ENCODE measurements around the gene GALNT18.

The GALNT18 gene

GRCh38 chr11:11401960-11402535, 219.8 kb downstream of the GALNT18 start (continued):
- TF ChIP-seq MEIS1 (CRISPR knock-in tag; IDR thresholded peaks at IDR 0.05; ENCODE audit: borderline replicate concordance) (no peak), ZNF202 (tag by site-specific recombination; IDR thresholded peaks at IDR 0.05; ENCODE audit: borderline replicate concordance) (no peak), ZNF530 (tag by site-specific recombination; IDR thresholded peaks at IDR 0.05; ENCODE audit: low read depth) (no peak), ZNF350 (tag by site-specific recombination; IDR thresholded peaks at IDR 0.05) (no peak), KLF8 (tag by site-specific recombination; IDR thresholded peaks at IDR 0.05) (no peak), ZNF394 (tag by site-specific recombination; IDR thresholded peaks at IDR 0.05; ENCODE audit: borderline replicate concordance) (no peak)
- TF ChIP-seq, protein P1, sequence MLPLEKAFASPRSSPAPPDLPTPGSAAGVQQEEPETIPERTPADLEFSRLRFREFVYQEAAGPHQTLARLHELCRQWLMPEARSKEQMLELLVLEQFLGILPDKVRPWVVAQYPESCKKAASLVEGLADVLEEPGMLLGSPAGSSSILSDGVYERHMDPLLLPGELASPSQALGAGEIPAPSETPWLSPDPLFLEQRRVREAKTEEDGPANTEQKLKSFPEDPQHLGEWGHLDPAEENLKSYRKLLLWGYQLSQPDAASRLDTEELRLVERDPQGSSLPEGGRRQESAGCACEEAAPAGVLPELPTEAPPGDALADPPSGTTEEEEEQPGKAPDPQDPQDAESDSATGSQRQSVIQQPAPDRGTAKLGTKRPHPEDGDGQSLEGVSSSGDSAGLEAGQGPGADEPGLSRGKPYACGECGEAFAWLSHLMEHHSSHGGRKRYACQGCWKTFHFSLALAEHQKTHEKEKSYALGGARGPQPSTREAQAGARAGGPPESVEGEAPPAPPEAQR (tag by site-specific recombination; IDR thresholded peaks at IDR 0.05) = no peak
- TF ChIP-seq, protein P2, sequence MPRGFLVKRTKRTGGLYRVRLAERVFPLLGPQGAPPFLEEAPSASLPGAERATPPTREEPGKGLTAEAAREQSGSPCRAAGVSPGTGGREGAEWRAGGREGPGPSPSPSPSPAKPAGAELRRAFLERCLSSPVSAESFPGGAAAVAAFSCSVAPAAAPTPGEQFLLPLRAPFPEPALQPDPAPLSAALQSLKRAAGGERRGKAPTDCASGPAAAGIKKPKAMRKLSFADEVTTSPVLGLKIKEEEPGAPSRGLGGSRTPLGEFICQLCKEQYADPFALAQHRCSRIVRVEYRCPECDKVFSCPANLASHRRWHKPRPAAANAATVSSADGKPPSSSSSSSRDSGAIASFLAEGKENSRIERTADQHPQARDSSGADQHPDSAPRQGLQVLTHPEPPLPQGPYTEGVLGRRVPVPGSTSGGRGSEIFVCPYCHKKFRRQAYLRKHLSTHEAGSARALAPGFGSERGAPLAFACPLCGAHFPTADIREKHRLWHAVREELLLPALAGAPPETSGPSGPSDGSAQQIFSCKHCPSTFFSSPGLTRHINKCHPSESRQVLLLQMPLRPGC (tag by site-specific recombination; IDR thresholded peaks at IDR 0.05) = no peak
- TF ChIP-seq, protein P3, sequence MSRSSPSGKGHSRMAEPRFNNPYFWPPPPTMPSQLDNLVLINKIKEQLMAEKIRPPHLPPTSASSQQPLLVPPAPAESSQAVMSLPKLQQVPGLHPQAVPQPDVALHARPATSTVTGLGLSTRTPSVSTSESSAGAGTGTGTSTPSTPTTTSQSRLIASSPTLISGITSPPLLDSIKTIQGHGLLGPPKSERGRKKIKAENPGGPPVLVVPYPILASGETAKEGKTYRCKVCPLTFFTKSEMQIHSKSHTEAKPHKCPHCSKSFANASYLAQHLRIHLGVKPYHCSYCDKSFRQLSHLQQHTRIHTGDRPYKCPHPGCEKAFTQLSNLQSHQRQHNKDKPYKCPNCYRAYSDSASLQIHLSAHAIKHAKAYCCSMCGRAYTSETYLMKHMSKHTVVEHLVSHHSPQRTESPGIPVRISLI (tag by site-specific recombination; IDR thresholded peaks at IDR 0.05) = no peak
- TF ChIP-seq, protein P4, sequence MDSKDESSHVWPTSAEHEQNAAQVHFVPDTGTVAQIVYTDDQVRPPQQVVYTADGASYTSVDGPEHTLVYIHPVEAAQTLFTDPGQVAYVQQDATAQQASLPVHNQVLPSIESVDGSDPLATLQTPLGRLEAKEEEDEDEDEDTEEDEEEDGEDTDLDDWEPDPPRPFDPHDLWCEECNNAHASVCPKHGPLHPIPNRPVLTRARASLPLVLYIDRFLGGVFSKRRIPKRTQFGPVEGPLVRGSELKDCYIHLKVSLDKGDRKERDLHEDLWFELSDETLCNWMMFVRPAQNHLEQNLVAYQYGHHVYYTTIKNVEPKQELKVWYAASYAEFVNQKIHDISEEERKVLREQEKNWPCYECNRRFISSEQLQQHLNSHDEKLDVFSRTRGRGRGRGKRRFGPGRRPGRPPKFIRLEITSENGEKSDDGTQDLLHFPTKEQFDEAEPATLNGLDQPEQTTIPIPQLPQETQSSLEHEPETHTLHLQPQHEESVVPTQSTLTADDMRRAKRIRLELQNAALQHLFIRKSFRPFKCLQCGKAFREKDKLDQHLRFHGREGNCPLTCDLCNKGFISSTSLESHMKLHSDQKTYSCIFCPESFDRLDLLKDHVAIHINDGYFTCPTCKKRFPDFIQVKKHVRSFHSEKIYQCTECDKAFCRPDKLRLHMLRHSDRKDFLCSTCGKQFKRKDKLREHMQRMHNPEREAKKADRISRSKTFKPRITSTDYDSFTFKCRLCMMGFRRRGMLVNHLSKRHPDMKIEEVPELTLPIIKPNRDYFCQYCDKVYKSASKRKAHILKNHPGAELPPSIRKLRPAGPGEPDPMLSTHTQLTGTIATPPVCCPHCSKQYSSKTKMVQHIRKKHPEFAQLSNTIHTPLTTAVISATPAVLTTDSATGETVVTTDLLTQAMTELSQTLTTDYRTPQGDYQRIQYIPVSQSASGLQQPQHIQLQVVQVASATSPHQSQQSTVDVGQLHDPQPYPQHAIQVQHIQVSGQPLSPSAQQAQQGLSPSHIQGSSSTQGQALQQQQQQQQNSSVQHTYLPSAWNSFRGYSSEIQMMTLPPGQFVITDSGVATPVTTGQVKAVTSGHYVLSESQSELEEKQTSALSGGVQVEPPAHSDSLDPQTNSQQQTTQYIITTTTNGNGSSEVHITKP (tag by site-specific recombination; IDR thresholded peaks at IDR 0.05) = no peak

- no peaks in the 10 kb centered on the region for H3K36me3 ChIP-seq (ENCODE audit: control insufficient read depth in 2 of 2, insufficient read depth in 1 of 2, low read length in 2 of 2)
- no peak overlapping the region for H3K27ac ChIP-seq (ENCODE audit: extremely low read depth, low read depth, low read length)
- CTCF ChIA-PET = interaction anchor here (0.6 to 1.6 kb wide), 10 partner anchors 11 to 386 kb away, joined by 3 to 6 read pairs (median 3); no protein-coding TSS in a partner anchor
- no peaks in the 10 kb centered on the region for H3K9me3 ChIP-seq (ENCODE audit: control insufficient read depth, insufficient read depth, low read depth, low read length)
- no peak for TF ChIP-seq ZNF19 (tag by site-specific recombination; IDR thresholded peaks at IDR 0.05; ENCODE audit: low read depth)
- TF ChIP-seq ZNF658 (tag by site-specific recombination; IDR thresholded peaks at IDR 0.05) = no peak
- TF ChIP-seq ZNF423 (tag by site-specific recombination; IDR thresholded peaks at IDR 0.05) = no peak
- TF ChIP-seq REPIN1 (tag by site-specific recombination; IDR thresholded peaks at IDR 0.05; ENCODE audit: low read depth) = no peak
- TF ChIP-seq, protein P4 (tag by site-specific recombination; IDR thresholded peaks at IDR 0.05) = no peak
- no peak for TF ChIP-seq ZNF221 (tag by site-specific recombination; IDR thresholded peaks at IDR 0.05; ENCODE audit: borderline replicate concordance)
- TF ChIP-seq TCF7L2 (IDR thresholded peaks at IDR 0.05; ENCODE audit: borderline replicate concordance, low read depth, low read length) = no peak
- no peak for TF ChIP-seq OSR2 (tag by site-specific recombination; IDR thresholded peaks at IDR 0.05)
- no peaks in the 10 kb centered on the region for H3K4me1 ChIP-seq (ENCODE audit: control insufficient read depth, insufficient read depth, low read length)
- H3K4me3 ChIP-seq (ENCODE audit: low read depth, low read length) = no peak overlapping the region
- POLR2A ChIA-PET = no interaction called here
Observed at GRCh38 chr11:11400635-11401232, 221.1 kb downstream of the GALNT18 start.
